Natural killer cell treated with Interleukin-12 subunit alpha and Interleukin-12 subunit beta and Interleukin-15 and Interleukin-18, amount 100 ng/mL, for 72 hours (primary cell): ENCODE data around the gene MEGF11. TPM values are rescaled to one million over a fixed set of nuclear protein-coding genes. Genes with fewer than 3 reads are reported as not detected.

Experiments used
- ATAC-seq, 2 donors: fragments of 150-1000 bp; cut with Tn5 transposase in 1 of 2; sonication (Bioruptor Pico), chemical (Tn5 transposase) in 1 of 2; 2 replicates each; pipeline ENCODE4 v1.10.0; 2021
- DNase-seq: peaks from one replicate; pipeline ENCODE4 v3.0.0; 2022; ENCODE audit warnings: low spot score
- H3K27ac Mint-ChIP-seq, 2 donors: 1 replicate in 1 of 2; 2 replicates in 1 of 2; pipeline ENCODE4 v1.8.0; 2022; ENCODE audit warnings: mixed read lengths in 2 of 2, mild to moderate bottlenecking in 1 of 2, moderate library complexity in 1 of 2
- H3K27me3 Mint-ChIP-seq, 2 donors: 1 replicate in 1 of 2; 2 replicates in 1 of 2; pipeline ENCODE4 v1.8.0; 2022; ENCODE audit warnings: mixed read lengths in 2 of 2
- H3K36me3 Mint-ChIP-seq: one replicate; pipeline ENCODE4 v1.8.0; 2022; ENCODE audit warnings: mixed read lengths
- H3K4me1 Mint-ChIP-seq, 2 donors: 1 replicate in 1 of 2; 2 replicates in 1 of 2; pipeline ENCODE4 v1.8.0; 2022; ENCODE audit warnings: low read depth in 2 of 2, mixed read lengths in 2 of 2, mild to moderate bottlenecking in 1 of 2
- H3K4me3 Mint-ChIP-seq: one replicate; pipeline ENCODE4 v1.8.0; 2022; ENCODE audit warnings: mixed read lengths
- H3K9me3 Mint-ChIP-seq: 2 replicates; pipeline ENCODE4 v1.8.0; 2022; ENCODE audit warnings: mixed read lengths
- total RNA-seq, 2 donors: library from RNA; stranded (reverse); gene quantifications; one replicate each; pipeline ENCODE4 v1.2.3, GENCODE V29; 2022

The MEGF11 gene
- total RNA-seq, 2 donors from 2014 or later = not detected

GRCh38 chr15:66172324-66172980, 81.1 kb downstream of the MEGF11 start:
- Mint-ChIP-seq H3K9me3 (no peaks in the 10 kb centered on the region), H3K36me3 (no peaks in the 10 kb centered on the region), H3K27ac (no peak overlapping the region), H3K4me1 (no peaks in the 10 kb centered on the region), H3K27me3 (peaks cover 24 to 29% of the 10 kb centered on the region in 2 donors), H3K4me3 (no peak overlapping the region)
- no peak for ATAC-seq
- DNase-seq = no peak

DNA sequence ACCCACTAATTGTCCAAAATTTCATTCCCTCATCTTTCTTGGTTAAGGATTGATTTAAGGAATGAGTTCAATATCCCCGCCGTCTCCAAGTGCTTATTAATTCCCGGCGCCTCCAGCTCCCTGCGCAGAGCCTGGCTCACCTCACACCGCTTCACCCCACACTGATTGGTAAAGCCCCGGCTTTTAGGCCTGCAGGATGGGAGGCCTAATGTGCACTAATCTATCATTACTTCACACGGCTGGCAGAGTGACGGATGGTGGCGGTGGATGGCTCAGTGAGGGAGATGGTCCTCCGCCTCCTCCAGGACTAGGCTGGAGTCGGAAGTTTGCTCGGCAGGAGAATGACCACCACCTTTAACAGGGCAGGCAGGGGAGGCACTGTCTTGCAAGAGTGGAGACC, 81.7 kb downstream of the MEGF11 start:
- H3K27ac Mint-ChIP-seq = no peak overlapping the region
- H3K4me3 Mint-ChIP-seq = no peak overlapping the region
- ATAC-seq = no peak

DNA sequence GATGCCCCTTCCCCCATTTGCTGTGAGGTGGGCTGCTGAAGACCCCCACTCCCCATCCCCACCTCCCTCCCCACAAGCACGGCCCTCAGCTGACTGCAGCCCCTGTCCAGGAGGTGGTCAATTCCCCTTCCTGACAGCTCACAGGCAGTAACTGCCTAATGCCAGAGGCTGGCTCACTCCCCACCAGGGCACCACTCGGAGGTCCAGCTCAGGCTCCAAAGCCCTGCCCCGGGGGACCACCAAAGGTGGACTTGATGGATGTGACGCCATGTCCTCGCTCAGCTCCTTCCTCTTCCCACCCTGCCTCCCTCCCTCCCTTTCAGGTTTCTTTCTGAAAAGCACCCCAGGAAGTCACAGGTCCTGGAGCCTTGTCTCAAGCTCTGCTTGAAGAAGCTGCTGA, 82.8 kb downstream of the MEGF11 start:
- Mint-ChIP-seq H3K4me1 (no peaks in the 10 kb centered on the region), H3K27ac (no peak overlapping the region), H3K9me3 (no peaks in the 10 kb centered on the region), H3K36me3 (no peaks in the 10 kb centered on the region), H3K27me3 (peaks cover 17 to 25% of the 10 kb centered on the region in 2 donors), H3K4me3 (no peak overlapping the region)
- ATAC-seq (no peak), DNase-seq (no peak)

More for the DNA sequence above, 81.7 kb downstream of the MEGF11 start:
- Mint-ChIP-seq H3K9me3 (no peaks in the 10 kb centered on the region), H3K36me3 (no peaks in the 10 kb centered on the region), H3K27me3 (peaks cover 20 to 27% of the 10 kb centered on the region in 2 donors), H3K4me1 (no peaks in the 10 kb centered on the region)
- DNase-seq = no peak

GRCh38 chr15:66170042-66170441, 83.5 kb downstream of the MEGF11 start:
- Mint-ChIP-seq H3K9me3 (no peaks in the 10 kb centered on the region), H3K27me3 (peaks cover 10 to 20% of the 10 kb centered on the region in 2 donors), H3K27ac (no peak overlapping the region), H3K4me1 (no peaks in the 10 kb centered on the region), H3K4me3 (no peak overlapping the region), H3K36me3 (no peaks in the 10 kb centered on the region)
- DNase-seq = no peak
- ATAC-seq = no peak

DNA sequence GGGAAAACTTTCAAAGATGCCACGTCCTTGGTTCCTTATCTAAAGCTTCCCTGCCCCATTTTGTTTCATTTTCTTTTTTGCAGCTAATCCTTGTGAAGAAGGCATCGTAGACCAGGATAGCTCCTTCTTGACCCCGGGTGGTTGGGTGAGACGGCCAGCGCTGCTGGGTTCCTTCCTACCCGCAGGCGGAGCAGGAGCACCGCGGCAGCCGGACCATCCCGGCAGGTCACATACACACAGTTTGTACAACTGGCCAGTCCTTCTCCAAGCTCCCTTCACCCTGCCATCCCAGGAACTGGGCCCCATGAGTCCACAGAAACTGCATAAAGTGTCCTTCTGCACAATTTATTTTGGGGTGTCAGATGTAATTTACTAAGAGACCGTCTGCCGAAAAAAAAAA, 83.9 kb downstream of the MEGF11 start:
- Mint-ChIP-seq H3K4me3 (no peak overlapping the region), H3K36me3 (no peaks in the 10 kb centered on the region), H3K4me1 (no peaks in the 10 kb centered on the region), H3K27ac (no peak overlapping the region), H3K27me3 (peaks cover 7 to 18% of the 10 kb centered on the region in 2 donors), H3K9me3 (no peaks in the 10 kb centered on the region)
- DNase-seq (no peak), ATAC-seq (no peak)

DNA sequence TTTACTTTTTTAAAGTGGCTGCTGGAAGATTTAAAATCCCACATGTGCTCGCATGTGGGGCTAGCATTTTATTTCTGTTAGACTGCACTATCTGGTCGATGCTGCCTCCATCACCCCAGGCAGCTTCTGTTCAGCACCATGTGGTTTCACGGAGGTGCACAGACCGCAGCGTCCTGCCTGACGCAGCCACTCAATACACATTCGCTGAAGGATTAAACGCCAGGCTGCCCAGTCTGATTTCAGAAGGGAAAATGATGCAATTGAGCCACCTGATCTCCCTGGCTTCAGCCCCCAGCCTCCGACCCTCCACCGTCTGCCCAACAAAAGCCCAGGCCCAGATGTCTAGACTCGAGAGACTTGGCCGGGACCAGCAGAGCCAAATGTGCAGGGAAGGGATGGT, 84.5 kb downstream of the MEGF11 start:
- H3K4me1 Mint-ChIP-seq = no peaks in the 10 kb centered on the region
- peaks cover 7 to 14% of the 10 kb centered on the region in 2 donors for H3K27me3 Mint-ChIP-seq
- no peaks in the 10 kb centered on the region for H3K36me3 Mint-ChIP-seq
- no peaks in the 10 kb centered on the region for H3K9me3 Mint-ChIP-seq
- DNase-seq (no peak), ATAC-seq (no peak)
- no peak overlapping the region for H3K4me3 Mint-ChIP-seq
- H3K27ac Mint-ChIP-seq = no peak overlapping the region

DNA sequence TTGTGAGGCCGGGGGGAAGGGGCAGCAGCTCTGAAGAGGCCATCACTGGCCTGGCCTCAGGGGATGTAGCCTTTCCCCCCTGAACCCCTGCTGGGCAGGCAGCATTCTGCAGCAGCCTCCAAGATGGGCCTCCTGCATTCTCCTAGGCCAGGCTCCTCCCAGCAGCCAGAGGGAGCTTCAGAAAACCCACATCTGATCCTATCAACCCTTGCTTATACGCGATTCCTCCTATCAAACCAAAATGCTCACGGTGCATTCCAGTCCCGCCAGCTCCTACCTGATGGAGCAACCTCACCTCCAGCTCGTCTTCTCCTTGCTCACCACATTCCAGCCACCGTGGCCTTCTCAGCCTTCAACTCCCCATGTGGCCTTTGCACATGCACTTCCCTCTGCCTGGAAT, 85.7 kb downstream of the MEGF11 start:
- H3K4me1 Mint-ChIP-seq = no peaks in the 10 kb centered on the region
- ATAC-seq (no peak), DNase-seq (no peak)
- H3K4me3 Mint-ChIP-seq = no peak overlapping the region
- peaks cover 4 to 9% of the 10 kb centered on the region in 2 donors for H3K27me3 Mint-ChIP-seq
- no peak overlapping the region for H3K27ac Mint-ChIP-seq
- H3K9me3 Mint-ChIP-seq = no peaks in the 10 kb centered on the region
- no peaks in the 10 kb centered on the region for H3K36me3 Mint-ChIP-seq

DNA sequence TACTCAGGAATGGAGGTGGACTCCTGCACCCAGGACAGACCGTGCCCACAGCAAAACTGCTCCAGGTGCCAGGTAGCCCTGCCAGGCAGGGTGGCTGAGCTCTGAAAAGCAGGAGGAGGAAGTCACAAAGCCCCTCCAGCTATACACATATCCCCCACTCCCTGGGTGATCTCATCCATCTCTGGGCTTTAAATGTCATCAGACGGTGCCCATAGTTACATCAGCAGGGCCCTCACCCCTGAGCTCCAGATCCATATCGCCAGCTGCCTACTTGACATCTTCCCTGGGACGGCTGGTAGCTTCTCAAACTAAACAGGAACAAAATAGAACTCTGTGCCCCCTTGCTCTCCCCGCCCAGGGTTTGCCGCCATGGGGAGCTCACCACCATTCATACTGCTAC, 87.7 kb downstream of the MEGF11 start:
- H3K4me3 Mint-ChIP-seq = no peak overlapping the region
- H3K36me3 Mint-ChIP-seq = no peaks in the 10 kb centered on the region
- H3K27ac Mint-ChIP-seq = no peak overlapping the region
- H3K27me3 Mint-ChIP-seq = no peaks in the 10 kb centered on the region
- H3K4me1 Mint-ChIP-seq = no peaks in the 10 kb centered on the region
- no peaks in the 10 kb centered on the region for H3K9me3 Mint-ChIP-seq
- no peak for DNase-seq
- ATAC-seq = no peak

DNA sequence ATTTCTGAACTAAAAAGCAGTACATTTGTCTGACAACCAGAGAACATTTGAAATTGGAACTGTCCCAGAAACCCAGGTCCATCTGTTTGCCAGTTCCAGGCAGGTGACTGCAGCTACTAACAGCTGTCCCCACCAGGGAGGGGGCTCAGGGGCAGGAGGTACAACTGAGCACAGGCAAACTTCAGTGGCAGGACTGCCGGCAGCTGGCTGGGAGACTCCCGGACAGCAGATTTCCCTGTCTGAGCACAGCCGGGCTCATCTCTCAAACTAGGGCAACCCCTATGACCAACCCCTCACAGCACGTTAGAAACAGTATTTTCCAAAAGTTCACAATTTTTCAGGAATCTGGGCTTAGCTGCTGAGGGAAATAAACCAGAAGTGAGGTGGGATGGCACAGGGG, 88.8 kb downstream of the MEGF11 start:
- Mint-ChIP-seq H3K4me1 (no peaks in the 10 kb centered on the region), H3K9me3 (no peaks in the 10 kb centered on the region), H3K4me3 (no peak overlapping the region), H3K27ac (no peak overlapping the region), H3K36me3 (no peaks in the 10 kb centered on the region), H3K27me3 (no peaks in the 10 kb centered on the region)
- DNase-seq = no peak
- ATAC-seq = no peak

DNA sequence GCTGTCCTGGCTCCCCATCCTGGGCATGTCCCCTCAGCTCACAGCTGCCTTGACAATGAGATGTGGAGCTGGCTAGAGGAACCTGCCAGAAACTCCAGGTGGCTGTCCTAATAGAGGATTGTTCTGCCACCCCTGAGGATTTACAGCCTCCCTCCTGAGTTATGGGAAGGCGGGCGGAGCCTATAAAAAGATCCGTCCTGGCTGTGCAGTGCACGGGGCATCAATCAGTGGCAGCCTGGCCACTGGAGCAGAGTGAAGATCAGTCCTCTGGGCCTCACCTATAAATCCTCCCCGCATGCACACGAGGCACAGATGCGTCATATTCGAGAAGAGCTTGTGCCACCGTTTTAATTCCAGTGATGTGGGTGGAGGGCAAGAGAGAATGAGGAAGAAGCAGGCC, 90.0 kb downstream of the MEGF11 start:
- H3K27me3 Mint-ChIP-seq = peaks cover 4 to 6% of the 10 kb centered on the region in 2 donors
- H3K27ac Mint-ChIP-seq = no peak overlapping the region
- H3K36me3 Mint-ChIP-seq = no peaks in the 10 kb centered on the region
- no peak overlapping the region for H3K4me3 Mint-ChIP-seq
- no peaks in the 10 kb centered on the region for H3K4me1 Mint-ChIP-seq
- no peaks in the 10 kb centered on the region for H3K9me3 Mint-ChIP-seq
- DNase-seq (no peak), ATAC-seq (no peak)

GRCh38 chr15:66162286-66162685, 91.3 kb downstream of the MEGF11 start:
- Mint-ChIP-seq H3K27ac (no peak overlapping the region), H3K36me3 (no peaks in the 10 kb centered on the region)
- no peak for DNase-seq

DNA sequence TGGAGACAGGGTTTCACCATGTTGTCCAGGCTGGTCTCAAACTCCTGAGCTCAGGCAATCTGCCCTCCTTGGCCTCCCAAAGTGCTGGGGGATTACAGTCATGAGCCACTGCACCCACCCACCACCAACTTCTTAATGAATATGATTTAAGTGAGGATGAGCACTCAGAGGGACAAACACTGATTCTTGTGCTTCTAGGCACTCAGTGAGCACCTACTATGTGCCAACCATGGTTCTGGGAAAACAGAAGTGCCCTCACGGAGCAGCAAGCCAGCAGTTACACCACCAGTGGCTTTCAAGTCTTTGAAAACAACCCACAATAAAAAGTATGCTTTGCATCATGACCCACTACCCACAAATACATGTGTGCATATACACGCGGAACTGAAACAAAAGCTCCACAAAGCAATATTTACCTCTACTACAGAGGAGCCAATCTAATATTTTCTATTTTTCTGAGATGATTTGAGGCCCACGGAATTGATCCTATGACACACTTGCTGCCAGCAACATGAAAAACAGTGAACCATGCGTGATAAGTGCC, 91.9 kb downstream of the MEGF11 start:
- DNase-seq = no peak
- Mint-ChIP-seq H3K9me3 (no peaks in the 10 kb centered on the region), H3K36me3 (no peaks in the 10 kb centered on the region), H3K4me1 (no peaks in the 10 kb centered on the region), H3K4me3 (no peak overlapping the region), H3K27me3 (peaks cover 7% of the 10 kb centered on the region in 2 donors), H3K27ac (no peak overlapping the region)
- ATAC-seq = no peak

More at GRCh38 chr15:66162286-66162685, 91.3 kb downstream of the MEGF11 start:
- no peak overlapping the region for H3K4me3 Mint-ChIP-seq
- H3K9me3 Mint-ChIP-seq = no peaks in the 10 kb centered on the region
- no peaks in the 10 kb centered on the region for H3K4me1 Mint-ChIP-seq
- H3K27me3 Mint-ChIP-seq = peaks cover 4 to 7% of the 10 kb centered on the region in 2 donors
- ATAC-seq = no peak

DNA sequence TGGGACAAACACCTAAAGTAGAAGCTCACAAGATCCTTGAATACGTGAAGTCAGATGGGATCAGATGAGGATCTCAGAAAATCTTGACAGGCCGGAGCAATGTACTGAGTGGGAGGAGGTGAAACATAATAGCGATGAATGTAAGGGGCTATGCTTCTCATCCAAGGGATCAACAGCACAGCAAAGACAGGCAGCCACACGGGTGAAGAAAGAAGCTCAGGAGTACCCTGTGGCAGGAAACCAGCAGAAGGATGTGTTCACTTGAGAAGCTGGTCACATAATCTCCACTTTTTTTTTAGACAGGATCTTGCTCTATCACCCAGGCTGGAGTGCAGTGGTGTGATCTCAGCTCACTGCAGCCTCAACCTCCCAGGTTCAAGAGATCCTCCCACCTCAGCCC, 92.4 kb downstream of the MEGF11 start:
- Mint-ChIP-seq H3K9me3 (no peaks in the 10 kb centered on the region), H3K4me1 (no peaks in the 10 kb centered on the region), H3K4me3 (no peak overlapping the region), H3K36me3 (no peaks in the 10 kb centered on the region), H3K27me3 (peaks cover 7 to 9% of the 10 kb centered on the region in 2 donors), H3K27ac (no peak overlapping the region)
- ATAC-seq (no peak), DNase-seq (no peak)

DNA sequence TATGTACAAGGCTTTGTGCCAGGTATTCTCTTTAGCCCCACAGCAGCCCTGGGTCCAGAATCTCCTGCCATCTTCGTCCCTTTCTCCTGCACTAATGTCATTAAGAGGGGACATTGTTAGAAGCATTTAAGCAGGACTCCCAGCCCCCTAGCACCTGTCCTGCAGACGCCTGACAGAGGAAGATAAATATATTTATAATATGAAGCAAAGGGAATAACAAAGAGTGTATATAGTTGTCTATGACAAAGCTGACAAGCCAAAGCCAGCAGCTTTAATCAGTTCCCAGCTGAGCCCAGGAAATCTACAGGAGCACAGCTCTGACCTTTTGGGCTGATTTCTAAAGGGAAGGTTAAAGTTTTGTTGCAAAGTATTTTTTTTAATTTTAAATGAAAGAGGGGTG, 96.0 kb downstream of the MEGF11 start:
- Mint-ChIP-seq H3K9me3 (no peaks in the 10 kb centered on the region), H3K27ac (no peak overlapping the region), H3K27me3 (peaks cover 7 to 10% of the 10 kb centered on the region in 2 donors), H3K36me3 (no peaks in the 10 kb centered on the region), H3K4me1 (no peaks in the 10 kb centered on the region), H3K4me3 (no peak overlapping the region)
- ATAC-seq (no peak), DNase-seq (no peak)
